Measurements from ENCODE around the gene UNC13A. TPM values are rescaled to one million over a fixed set of nuclear protein-coding genes. Genes with fewer than 3 reads are reported as not detected.

Gene UNC13A
- total and polyA plus RNA-seq, 2 donors (not counting 1 experiment from before 2014, with no cell fraction given) = under 0.01 to 0.28 TPM

- Histone ChIP-seq H3K79me2 (ENCODE audit: control insufficient read depth, insufficient read depth, low read length) (peaks cover 19% of the 10 kb centered on the region), H3K9me3 (ENCODE audit: control insufficient read depth, insufficient read depth, low read depth, low read length) (no peaks in the 10 kb centered on the region)
Measured at GRCh38 chr19:17724655-17725054, 36.5 kb upstream of the UNC13A start.

DNA sequence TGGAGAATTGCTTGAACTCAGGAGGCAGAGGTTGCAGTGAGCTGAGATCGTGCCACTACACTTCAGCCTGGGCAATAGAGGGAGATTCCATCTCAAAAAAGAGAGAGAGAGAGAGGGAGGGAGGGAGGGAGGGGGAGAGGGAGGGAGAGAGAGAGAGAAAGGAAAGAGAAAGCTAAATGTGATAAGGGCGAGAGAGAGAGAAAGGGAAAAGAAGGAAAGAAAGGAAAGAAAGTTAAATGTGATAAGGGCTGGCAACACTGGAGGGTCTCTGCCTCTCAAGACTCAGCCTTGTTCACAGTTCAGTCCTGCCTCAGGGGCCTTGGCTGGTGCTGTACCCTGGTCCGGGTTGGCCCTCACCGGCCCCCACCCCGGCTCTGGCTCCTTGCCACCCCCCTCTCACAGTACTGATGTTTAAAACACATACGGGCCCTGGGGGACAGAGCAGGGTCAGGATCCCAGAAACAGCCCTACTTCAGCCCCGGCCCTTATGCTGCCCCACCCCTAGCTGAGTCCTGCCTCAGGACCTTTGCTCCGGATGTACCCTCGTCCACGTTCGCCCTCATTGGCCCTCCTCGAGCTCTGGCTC is 34.6 kb upstream of the UNC13A start:
- Histone ChIP-seq H3K27ac (ENCODE audit: insufficient read depth, low read length) (no peak overlapping the region), H3K79me2 (ENCODE audit: control insufficient read depth, insufficient read depth, low read length) (peaks cover 20% of the 10 kb centered on the region), H3K9me3 (ENCODE audit: control insufficient read depth, insufficient read depth, low read depth, low read length) (no peaks in the 10 kb centered on the region), H2AFZ (ENCODE audit: low read length) (no peak overlapping the region), H3K4me3 (replicated peaks in 1 of 4; ENCODE audit: control extremely low read depth in 1 of 4, insufficient read depth in 1 of 4, low read depth in 3 of 4, low read length in 4 of 4) (no peak overlapping the region), H3K9ac (ENCODE audit: insufficient read depth, low read length) (no peak overlapping the region), H3K27me3 (ENCODE audit: control insufficient read depth, insufficient read depth, low read length) (no peaks in the 10 kb centered on the region), H3K36me3 (ENCODE audit: control insufficient read depth, insufficient read depth, low read length) (peaks cover 27% of the 10 kb centered on the region), H3K4me2 (ENCODE audit: extremely low read depth, insufficient read depth, low read length) (no peak overlapping the region), H4K20me1 (ENCODE audit: control insufficient read depth, extremely low read depth, insufficient read depth, low read length) (no peaks in the 10 kb centered on the region), H3K4me1 (ENCODE audit: control insufficient read depth, extremely low read depth, insufficient read depth, low read length) (peaks cover 4% of the 10 kb centered on the region)
- no peak for TF ChIP-seq EZH2 (IDR thresholded peaks at IDR 0.05; ENCODE audit: low read length, missing control alignments)
- TF ChIP-seq, protein P1, sequence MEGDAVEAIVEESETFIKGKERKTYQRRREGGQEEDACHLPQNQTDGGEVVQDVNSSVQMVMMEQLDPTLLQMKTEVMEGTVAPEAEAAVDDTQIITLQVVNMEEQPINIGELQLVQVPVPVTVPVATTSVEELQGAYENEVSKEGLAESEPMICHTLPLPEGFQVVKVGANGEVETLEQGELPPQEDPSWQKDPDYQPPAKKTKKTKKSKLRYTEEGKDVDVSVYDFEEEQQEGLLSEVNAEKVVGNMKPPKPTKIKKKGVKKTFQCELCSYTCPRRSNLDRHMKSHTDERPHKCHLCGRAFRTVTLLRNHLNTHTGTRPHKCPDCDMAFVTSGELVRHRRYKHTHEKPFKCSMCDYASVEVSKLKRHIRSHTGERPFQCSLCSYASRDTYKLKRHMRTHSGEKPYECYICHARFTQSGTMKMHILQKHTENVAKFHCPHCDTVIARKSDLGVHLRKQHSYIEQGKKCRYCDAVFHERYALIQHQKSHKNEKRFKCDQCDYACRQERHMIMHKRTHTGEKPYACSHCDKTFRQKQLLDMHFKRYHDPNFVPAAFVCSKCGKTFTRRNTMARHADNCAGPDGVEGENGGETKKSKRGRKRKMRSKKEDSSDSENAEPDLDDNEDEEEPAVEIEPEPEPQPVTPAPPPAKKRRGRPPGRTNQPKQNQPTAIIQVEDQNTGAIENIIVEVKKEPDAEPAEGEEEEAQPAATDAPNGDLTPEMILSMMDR (conservative IDR thresholded peaks at IDR 0.05 in 1 of 2, IDR thresholded peaks at IDR 0.05 in 1 of 2; ENCODE audit: low read depth in 1 of 2, low read length in 2 of 2) = no peak
- DNase-seq (ENCODE audit: low read depth in 2 of 2) = no peak

More at GRCh38 chr19:17724655-17725054, 36.5 kb upstream of the UNC13A start:
- peaks cover 4% of the 10 kb centered on the region for H3K4me1 ChIP-seq (ENCODE audit: control insufficient read depth, extremely low read depth, insufficient read depth, low read length)
- H3K4me2 ChIP-seq (ENCODE audit: extremely low read depth, insufficient read depth, low read length) = no peak overlapping the region
- no peak overlapping the region for H3K4me3 ChIP-seq (replicated peaks in 1 of 4; ENCODE audit: control extremely low read depth in 1 of 4, insufficient read depth in 1 of 4, low read depth in 3 of 4, low read length in 4 of 4)
- DNase-seq (ENCODE audit: low read depth in 2 of 2) = no peak
- H3K36me3 ChIP-seq (ENCODE audit: control insufficient read depth, insufficient read depth, low read length) = peaks cover 27% of the 10 kb centered on the region
- no peaks in the 10 kb centered on the region for H4K20me1 ChIP-seq (ENCODE audit: control insufficient read depth, extremely low read depth, insufficient read depth, low read length)
- TF ChIP-seq EZH2 (IDR thresholded peaks at IDR 0.05; ENCODE audit: low read length, missing control alignments) = no peak
- TF ChIP-seq, protein P1 (conservative IDR thresholded peaks at IDR 0.05 in 1 of 2, IDR thresholded peaks at IDR 0.05 in 1 of 2; ENCODE audit: low read depth in 1 of 2, low read length in 2 of 2) = no peak
- no peaks in the 10 kb centered on the region for H3K27me3 ChIP-seq (ENCODE audit: control insufficient read depth, insufficient read depth, low read length)
- H3K27ac ChIP-seq (ENCODE audit: insufficient read depth, low read length) = no peak overlapping the region
- no peak overlapping the region for H3K9ac ChIP-seq (ENCODE audit: insufficient read depth, low read length)
- no peak overlapping the region for H2AFZ ChIP-seq (ENCODE audit: low read length)

- Histone ChIP-seq H3K4me3 (replicated peaks in 1 of 4; ENCODE audit: control extremely low read depth in 1 of 4, insufficient read depth in 1 of 4, low read depth in 3 of 4, low read length in 4 of 4) (no peak overlapping the region), H3K27me3 (ENCODE audit: control insufficient read depth, insufficient read depth, low read length) (no peaks in the 10 kb centered on the region), H4K20me1 (ENCODE audit: control insufficient read depth, extremely low read depth, insufficient read depth, low read length) (no peaks in the 10 kb centered on the region), H3K27ac (ENCODE audit: insufficient read depth, low read length) (peak overlapping the region; percentile 2), H3K4me2 (ENCODE audit: extremely low read depth, insufficient read depth, low read length) (no peak overlapping the region), H2AFZ (ENCODE audit: low read length) (no peak overlapping the region), H3K9ac (ENCODE audit: insufficient read depth, low read length) (no peak overlapping the region), H3K4me1 (ENCODE audit: control insufficient read depth, extremely low read depth, insufficient read depth, low read length) (peaks cover 4% of the 10 kb centered on the region), H3K36me3 (ENCODE audit: control insufficient read depth, insufficient read depth, low read length) (peaks cover 19% of the 10 kb centered on the region), H3K79me2 (ENCODE audit: control insufficient read depth, insufficient read depth, low read length) (peaks cover 20% of the 10 kb centered on the region), H3K9me3 (ENCODE audit: control insufficient read depth, insufficient read depth, low read depth, low read length) (no peaks in the 10 kb centered on the region)
- TF ChIP-seq, protein P1 (conservative IDR thresholded peaks at IDR 0.05 in 1 of 2, IDR thresholded peaks at IDR 0.05 in 1 of 2; ENCODE audit: low read depth in 1 of 2, low read length in 2 of 2) = no peak
- no peak for TF ChIP-seq EZH2 (IDR thresholded peaks at IDR 0.05; ENCODE audit: low read length, missing control alignments)
- DNase-seq (ENCODE audit: low read depth in 2 of 2) = no peak
Measured at GRCh38 chr19:17721821-17722220, 33.7 kb upstream of the UNC13A start.

All from fibroblast of lung (primary cell).